Uterus (tissue), 2 donors: ENCODE results near the gene PHOSPHO1.

ENCODE experiments used
- CTCF ChIP-seq, 4 experiments: fragments of 200-600 bp in 2 of 4; fragments of 450-650 bp in 2 of 4; sonication (generic) in 2 of 4; IDR thresholded peaks; one replicate each; pipeline ENCODE4 v1.5.1; 2016 to 2019; ENCODE audit warnings: antibody characterized with exemption in 4 of 4, mild to moderate bottlenecking in 2 of 4, moderate library complexity in 1 of 4
- POLR2A ChIP-seq, 2 donors: fragments of 450-650 bp; IDR thresholded peaks; one replicate each; pipeline ENCODE4 v1.6.1; 2016; ENCODE audit warnings: antibody characterized with exemption in 2 of 2, mild to moderate bottlenecking in 1 of 2, moderate library complexity in 1 of 2

- TF ChIP-seq CTCF (IDR thresholded peaks at IDR 0.05), result no peak
- no peak for TF ChIP-seq POLR2A (IDR thresholded peaks at IDR 0.05)
Observed at GRCh38 chr17:49226771-49227435, 3.7 kb downstream of the PHOSPHO1 start.
